Occipital lobe (tissue), 2 donors: ENCODE measurements around the gene ACAD11. TPM values are rescaled to one million over a fixed set of nuclear protein-coding genes. Genes with fewer than 3 reads are reported as not detected.

Experiments
- DNase-seq: peaks from one replicate; lab custom pipeline; 2025; lab: John Stamatoyannopoulos, UW
- total RNA-seq: library from RNA; depleted of rRNA; stranded (reverse); fragments of >200 nt; gene quantifications from one replicate; pipeline ENCODE4 v1.2.3, GENCODE V29; 2014

Gene ACAD11, protein sequence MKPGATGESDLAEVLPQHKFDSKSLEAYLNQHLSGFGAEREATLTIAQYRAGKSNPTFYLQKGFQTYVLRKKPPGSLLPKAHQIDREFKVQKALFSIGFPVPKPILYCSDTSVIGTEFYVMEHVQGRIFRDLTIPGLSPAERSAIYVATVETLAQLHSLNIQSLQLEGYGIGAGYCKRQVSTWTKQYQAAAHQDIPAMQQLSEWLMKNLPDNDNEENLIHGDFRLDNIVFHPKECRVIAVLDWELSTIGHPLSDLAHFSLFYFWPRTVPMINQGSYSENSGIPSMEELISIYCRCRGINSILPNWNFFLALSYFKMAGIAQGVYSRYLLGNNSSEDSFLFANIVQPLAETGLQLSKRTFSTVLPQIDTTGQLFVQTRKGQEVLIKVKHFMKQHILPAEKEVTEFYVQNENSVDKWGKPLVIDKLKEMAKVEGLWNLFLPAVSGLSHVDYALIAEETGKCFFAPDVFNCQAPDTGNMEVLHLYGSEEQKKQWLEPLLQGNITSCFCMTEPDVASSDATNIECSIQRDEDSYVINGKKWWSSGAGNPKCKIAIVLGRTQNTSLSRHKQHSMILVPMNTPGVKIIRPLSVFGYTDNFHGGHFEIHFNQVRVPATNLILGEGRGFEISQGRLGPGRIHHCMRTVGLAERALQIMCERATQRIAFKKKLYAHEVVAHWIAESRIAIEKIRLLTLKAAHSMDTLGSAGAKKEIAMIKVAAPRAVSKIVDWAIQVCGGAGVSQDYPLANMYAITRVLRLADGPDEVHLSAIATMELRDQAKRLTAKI
- 36.0 TPM for total RNA-seq

DNA sequence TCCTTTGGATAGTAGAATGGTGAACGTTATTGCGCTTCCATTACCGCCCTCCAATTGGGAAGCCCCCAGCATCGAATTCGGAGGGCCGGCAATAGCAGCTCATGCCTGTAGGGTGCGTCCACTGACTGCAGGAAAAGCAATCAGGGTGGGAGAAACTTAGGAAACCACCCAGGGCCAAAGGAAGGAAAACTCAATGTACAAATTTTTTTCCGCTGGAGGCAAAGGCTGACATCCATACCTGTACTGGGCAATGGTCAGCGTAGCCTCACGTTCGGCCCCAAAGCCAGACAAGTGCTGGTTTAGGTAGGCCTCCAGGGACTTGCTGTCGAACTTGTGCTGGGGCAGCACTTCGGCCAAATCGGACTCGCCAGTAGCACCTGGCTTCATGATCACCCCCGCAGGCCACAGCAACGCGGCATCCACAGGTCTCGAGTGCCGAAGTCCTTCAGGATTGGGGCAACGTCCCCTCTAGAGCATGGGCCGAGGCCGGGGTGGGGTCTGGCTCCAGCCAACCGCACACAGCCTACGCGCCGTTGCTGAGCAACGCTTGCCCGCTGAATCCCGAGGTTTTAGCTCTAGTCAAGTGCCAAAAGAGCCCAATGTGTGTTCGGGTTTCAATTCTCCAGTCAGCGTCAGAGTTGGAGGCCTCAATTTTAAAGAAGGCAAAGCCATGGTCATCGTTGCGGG is at the start of gene ACAD11:
Gene ACAD11 (minus strand): TSS at position 445 of the 687 bp plus-strand sequence. CDS start 58 bp downstream, at position 387.
- peak; percentile 77 for DNase-seq

DNA sequence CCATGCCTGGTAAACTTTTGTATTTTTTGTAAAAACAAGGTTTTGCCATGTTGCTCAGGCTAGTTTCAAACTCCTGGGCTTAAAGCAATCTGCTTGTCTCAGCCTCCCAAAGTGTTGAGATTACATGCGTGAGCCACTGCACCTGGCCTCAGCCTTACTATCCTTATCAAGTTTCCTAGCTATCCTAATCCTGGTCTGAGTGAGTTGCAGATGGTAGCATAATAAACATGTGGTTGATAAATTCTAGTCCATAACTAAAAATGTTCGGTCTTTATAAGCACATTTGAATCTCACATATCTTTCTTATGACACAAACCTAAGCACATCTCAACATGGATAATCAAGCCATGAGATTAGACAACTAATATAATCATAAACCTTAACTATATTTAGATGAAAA is 44.1 kb upstream of the ACAD11 start:
- DNase-seq, result no peak

DNA sequence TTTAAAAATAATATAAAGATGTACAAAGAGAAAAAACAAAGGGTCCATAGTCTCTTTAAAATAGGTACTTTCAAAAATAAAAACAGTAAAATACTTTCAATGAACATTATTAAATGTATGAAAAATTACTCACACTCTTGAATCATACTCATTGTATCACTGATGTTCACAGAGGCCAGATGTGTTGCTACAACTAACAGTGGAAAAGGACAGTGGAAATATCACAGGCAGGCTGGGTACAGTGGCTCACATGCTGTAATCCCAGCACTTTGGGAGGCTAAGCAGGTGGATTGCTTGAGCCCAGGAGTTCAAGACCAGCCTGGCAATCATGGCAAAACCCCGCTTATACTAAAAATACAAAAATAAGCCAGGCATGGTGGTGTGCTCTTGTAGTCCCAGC is 35.8 kb upstream of the ACAD11 start:
- DNase-seq, result no peak

DNA sequence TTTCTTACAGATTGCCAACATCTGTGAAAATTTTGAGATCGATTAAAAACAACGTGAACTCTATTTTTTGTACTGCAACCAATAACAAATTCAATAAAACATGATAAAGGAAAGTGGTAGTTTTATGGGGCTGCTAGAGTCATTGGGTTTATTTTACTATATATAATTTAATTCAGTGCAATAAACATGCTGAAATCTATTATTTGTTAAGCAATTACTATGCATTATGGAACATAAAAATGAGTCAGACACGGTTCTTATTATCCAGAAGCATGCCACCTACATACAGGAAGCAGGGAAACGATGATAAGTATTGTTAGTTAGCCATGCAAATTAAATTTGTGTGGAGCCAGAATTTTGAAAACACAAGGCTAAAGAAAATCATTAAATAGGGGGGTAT is 35.4 kb upstream of the ACAD11 start:
- no peak for DNase-seq

DNA sequence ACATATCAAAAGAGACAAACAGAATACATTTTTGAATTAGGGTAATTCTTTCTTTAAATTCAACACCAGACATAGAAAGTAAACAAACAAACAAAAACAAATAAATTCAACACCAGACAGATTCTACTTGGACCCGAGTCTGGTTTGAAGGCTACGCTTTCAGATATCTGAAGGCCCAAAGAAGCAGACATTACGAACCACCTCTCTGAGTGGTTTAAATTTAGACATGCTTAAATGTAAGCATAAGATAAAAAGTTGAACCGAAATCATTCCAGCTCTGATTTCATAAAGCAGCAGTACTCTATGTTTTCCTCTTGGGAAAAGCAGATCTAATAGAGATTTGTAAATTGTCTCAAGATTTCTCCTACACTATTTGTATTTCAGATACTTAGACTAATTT is 30.4 kb upstream of the ACAD11 start:
- no peak for DNase-seq

DNA sequence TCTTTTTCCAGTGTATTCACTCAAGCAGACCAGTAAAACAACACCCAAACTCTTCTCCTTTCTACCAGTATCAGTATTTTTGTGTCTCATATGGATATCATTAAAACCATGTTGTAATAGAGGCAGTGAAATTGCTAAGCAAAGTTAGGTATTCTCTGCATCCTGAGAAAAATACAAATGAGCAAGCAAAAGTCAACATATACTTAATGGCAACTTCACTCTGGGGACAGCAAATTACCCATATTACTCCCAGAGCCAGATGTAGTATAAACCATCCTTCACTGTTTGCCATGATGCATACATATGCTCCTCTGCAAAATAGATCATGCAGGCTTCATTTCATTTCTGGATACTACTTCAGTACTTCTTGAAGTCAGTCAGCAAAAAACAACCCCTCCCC is 22.6 kb upstream of the ACAD11 start:
- no peak for DNase-seq

DNA sequence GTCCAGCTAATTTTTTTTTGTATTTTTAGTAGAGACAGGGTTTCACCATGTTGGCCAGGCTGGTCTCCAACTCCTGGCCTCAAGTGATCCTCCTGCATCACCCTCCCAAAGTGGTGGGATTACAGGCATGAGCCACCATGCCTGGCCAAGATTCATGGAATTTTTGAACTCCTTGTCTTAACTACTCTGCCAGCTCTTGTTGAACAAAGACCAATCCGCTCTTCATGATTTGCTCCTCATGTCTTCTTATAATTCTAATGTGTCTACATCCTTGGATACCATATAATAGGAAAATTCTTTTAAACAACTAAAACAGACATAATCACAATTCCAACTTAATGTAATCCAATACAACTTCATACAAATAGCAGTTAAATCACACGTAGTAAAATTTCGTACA is 21.8 kb upstream of the ACAD11 start:
- no peak for DNase-seq

DNA sequence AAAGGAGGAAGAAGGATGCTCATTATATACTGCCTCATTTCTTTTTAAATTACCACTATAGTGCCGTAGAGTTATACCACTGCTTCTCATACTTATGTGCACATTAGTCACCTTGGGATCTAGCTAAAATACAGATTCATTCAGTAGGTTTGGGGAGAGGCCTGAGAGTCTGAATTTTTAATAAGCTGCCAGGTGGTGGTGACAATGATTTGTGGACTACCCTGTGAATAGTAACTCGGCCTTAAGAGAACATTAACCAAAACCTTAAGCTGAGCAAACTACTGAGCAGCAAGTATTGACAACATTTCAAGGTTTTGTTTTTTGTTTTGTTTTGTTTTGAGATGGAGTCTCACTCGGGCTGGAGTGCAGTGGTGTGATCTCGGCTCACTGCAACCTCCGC is 20.3 kb upstream of the ACAD11 start:
- no peak for DNase-seq

DNA sequence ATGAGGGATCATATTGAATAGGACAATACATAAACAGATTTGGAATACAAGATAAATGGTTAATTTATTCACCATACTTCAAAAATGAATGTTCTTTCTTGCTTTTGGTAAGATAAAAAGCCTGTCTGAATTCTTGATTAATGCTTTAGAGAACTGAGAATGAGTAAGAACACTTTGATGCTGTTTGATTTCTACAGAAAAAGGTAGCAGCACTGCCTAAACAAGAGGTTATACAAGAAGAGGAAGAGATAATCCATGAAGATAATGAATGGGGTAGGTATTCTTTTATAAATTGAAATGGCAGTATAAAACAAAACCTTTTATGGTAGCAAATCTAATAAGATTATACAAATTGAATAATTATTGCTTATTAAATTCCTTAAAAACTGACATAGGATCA is 15.8 kb upstream of the ACAD11 start:
- DNase-seq, result no peak

DNA sequence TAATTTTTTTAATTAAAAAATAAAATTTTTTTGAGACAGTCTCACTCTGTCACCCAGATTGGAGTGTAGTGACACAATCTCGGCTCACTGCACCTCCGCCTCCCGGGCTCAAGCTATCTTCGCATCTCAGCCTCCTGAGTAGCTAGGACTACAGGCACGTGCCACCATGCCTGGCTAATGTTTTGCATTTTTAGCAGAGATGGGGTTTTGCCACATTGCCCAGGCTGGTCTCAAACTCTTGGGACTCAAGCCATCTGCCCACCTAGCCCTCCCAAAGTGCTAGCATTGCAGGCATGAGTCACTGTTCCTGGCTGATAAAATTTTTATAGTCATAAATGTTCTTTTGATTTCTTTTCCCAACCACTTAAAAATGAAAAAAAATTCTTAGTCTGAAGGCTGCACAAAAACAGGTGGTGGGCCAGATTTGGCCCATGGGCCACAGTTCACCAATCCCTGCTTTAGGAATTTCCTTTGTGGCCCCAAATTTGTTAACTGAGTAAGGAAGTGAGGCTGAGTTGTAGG is 9.7 kb upstream of the ACAD11 start:
- DNase-seq, result no peak

DNA sequence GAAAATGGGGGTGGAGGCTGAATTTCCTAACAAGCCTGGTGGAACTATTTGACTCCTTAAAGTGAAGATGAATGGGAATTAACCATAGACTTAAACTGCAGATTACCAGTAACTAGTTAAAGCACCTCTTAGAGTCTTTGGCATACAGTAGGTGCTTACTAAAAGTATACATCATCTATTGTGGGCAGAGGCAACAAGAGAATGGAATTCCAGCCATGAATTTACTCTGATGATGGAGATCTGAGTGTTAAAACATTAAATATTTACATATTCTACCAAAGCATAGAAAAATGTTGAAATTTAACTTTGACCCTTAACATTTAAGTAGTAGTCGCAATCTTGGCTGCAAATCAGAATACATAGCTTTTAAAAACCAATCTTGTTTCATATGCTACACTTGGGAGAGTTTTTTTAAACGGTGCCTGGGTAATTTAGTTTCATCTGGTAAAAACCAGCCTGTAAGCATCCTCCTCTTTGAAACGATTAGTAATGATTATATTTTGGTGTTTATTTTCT is 5.7 kb upstream of the ACAD11 start:
- DNase-seq, result no peak

DNA sequence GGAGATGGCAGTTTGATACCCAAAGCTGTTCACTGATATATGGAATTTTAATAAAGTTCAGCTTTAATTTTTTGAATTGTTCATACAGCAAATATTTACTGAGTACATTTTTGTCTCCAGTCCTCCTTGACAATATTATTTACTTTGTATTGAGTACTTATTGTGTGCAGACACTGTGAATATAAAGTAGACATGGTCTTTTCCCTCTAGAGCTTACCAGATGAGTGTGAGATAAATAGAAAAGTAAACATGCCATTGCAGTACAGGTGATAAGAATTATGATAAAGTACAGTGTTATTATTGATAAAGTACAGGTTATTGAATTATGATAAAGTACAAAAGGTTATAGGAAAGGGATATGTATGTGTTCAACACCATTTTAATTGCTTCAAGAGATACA is 2.6 kb upstream of the ACAD11 start:
- no peak for DNase-seq

DNA sequence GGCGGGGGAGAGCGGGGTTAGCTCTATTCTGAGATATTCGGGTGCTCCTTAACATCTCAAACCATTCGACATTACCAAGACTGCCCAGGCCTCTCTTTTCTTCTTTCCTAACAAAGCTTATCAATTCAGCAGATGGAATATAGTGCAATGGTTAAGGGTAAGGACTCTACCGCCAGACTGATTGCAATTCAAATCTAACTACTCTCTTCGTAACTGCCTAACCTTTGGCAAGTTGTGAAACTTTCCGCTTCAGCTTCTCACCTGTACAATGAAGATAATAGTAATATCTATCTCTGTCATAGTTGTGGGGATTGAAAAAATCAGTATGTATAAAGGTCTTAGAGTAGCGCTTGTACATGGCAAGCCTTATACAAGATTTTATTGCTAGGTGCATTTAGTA is 1.5 kb upstream of the ACAD11 start:
- DNase-seq, result no peak

DNA sequence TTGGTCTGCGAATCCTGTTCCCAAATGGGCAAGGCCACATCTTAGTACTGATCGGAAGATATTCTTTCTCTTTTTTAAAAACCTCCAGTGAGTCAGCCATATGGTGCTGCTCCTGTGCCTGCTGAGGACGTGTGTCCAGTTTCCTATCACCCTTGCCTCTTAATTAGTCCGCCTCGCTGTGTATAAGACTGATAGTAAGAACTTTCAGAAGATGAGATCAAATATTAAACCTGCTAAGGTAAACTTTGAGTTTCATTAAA is 1.1 kb upstream of the ACAD11 start:
- DNase-seq, result no peak

DNA sequence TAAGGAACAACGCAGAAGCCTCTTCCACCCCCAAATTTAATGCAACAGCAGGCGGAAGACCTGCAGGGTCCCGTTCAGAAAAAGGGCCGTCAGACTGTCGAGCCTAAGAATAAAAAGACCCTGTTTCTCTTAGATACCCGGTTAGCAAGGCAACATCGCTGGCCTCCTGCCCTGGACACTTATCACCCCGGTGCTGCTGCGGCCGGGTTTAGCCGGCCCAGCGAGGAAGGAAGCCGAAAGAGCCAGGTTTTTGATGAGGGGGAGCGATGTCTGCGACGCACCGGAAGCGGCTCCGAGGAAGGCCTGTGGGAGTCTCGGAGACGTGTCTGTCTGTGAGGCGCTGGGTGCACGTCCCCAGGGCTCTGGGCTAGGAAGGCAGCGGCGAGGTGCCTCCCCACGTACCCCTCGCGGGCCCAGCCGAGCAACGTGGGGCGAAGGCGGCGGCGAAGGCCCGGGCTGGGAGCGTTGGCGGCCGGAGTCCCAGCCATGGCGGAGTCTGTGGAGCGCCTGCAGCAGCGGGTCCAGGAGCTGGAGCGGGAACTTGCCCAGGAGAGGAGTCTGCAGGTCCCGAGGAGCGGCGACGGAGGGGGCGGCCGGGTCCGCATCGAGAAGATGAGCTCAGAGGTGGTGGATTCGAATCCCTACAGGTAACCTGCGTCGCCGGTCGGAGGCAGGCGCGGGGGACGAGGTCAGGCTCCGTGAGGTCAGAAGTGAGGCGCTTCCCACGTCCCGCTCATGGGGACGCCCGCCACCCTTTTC is 622 bp upstream of the ACAD11 start, which contains the start of gene UBA5:
Gene UBA5 (plus strand): TSS at position 278 of the 759 bp plus-strand sequence. CDS start 209 bp downstream, at position 487.
- DNase-seq, result peak; percentile 77

DNA sequence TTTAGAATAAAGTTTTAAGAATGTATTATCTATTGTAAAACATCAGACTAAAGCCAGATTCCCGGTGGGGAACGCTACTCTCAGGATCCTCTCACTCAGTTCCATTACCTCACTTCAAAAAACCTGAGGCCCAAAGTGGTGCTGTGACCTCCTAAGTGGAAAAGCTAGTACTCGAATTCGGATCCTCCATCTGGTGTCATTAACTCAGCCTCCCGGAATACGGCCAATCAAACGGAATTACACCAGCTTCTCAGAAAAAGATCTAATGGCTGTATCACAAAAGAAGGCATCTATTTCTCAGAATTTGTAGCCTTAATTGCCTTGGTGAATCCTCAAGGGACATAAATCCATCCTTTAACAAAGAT is 627 bp downstream of the ACAD11 start:
- no peak for DNase-seq

DNA sequence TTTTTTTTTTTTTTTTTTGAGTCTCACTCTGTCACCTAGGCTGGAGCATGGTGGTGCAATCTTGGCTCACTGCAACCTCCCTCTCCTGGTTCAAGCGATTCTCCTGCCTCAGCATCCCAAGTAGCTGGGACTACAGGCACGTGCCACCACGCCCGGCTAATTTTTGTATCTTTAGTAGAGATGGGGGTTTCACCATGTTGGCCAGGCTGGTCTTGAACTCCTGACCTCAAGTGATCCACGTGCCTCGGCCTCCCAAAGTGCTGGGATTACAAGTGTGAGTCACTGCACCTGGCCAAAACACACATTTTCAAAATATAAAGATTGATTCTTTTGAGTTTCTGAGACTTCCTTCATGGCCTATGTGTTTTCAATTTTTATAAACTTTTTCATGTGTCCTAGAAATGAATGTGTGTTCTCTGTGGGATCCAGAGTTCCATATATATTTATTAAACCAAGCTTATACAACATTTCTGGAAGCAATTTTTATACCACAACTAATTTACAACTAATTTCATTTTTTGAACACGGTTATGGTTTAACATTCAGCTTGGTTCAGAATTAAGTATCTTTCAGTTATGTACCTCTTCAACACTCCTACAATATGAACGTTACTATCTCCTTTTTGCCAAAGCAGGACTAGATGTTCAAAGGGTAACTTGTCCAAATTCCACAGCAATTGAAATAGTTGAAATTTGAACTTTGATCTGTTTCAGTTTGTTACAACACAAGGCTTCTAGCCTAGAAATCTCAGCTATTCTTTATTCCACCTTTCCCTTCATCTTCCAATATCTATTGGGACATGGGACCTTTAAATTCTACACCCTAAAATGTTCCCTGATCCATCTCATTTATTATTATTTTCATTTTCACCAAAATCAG is 1.5 kb downstream of the ACAD11 start:
- no peak for DNase-seq

DNA sequence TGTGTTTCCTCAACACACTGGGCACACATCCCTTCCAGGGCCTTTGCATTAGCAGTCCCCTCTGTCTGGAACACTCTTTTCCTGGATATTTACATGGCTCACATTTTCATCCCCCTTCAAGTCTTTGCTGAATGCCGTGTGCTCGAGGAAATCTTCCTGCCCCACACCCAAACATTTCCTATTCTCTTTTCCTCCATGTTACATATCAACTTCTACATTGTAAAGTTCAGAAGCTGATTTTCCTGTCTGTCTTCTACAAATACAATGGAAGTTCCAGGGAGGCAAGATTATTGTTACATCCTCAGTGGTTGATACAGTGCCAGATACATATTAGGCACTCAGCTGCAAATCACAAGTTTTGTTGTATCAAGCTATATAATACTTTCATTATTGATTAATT is 4.1 kb downstream of the ACAD11 start:
- DNase-seq, result no peak

DNA sequence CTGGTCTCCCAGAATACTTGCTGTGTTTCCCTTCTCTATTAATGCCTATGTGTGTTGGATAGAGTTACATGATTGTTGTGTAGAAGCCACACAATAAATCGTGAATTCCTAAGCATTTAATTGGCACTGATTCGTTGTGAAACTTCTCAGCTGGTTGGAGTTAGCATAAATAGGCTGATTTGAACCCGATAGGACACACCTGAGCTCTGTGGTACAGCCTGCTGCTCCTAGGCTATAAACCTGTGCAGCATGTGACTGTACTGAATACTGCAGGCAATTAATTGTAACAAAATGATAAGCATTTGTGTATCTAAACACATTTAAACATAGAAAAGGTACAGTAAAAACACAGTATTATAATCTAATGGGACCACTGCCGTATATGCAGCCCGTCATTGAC is 4.9 kb downstream of the ACAD11 start:
- no peak for DNase-seq

DNA sequence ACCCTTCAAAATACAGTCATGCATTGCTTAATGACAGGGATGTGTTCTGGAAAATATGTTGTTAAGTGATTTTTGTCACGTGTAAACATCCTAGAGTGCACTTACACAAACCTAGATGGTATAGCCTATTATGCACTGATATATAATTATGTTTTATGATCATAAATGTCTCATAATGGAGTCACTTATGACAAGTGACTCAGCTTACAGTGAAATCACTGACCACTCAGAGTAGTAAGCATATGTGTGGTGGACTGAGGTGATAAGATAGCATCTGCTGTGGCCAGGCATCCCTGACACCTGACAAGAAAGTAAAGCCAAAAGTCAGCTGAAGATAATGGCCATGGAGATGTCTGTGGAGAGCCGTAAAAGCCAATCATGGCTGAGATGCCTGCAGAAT is 5.4 kb downstream of the ACAD11 start:
- no peak for DNase-seq
